HEK293 (cell line): ENCODE results near the gene RSPO1.

ENCODE experiments used
- ATF2 ChIP-seq: fragments of 450-650 bp; formaldehyde crosslinking; IDR thresholded peaks from 2 replicates; pipeline ENCODE4 v1.5.1; 2016; ENCODE audit warnings: missing biosample characterization, missing genetic modification characterization, low read depth
- CTCF ChIP-seq: fragments of 450-650 bp; formaldehyde crosslinking; IDR thresholded peaks from 2 replicates; pipeline ENCODE4 v1.5.1; 2016; ENCODE audit warnings: missing biosample characterization, missing genetic modification characterization
- GLIS1 ChIP-seq: fragments of 450-650 bp; formaldehyde crosslinking; IDR thresholded peaks from 2 replicates; pipeline ENCODE4 v1.5.1; 2016; ENCODE audit warnings: missing biosample characterization, missing genetic modification characterization
- IKZF3 ChIP-seq: fragments of 450-650 bp; IDR thresholded peaks from 2 replicates; pipeline ENCODE4 v1.5.0; 2018; ENCODE audit warnings: missing biosample characterization, mild to moderate bottlenecking, missing genetic modification characterization, moderate library complexity
- INSM2 ChIP-seq: fragments of 450-650 bp; formaldehyde crosslinking; IDR thresholded peaks from 2 replicates; pipeline ENCODE4 v1.5.1; 2016; ENCODE audit warnings: missing biosample characterization, missing genetic modification characterization
- PRDM10 ChIP-seq: fragments of 450-650 bp; formaldehyde crosslinking; IDR thresholded peaks from 2 replicates; pipeline ENCODE4 v1.5.1; 2016; ENCODE audit warnings: missing biosample characterization, missing genetic modification characterization
- REST ChIP-seq: fragments of 450-650 bp; formaldehyde crosslinking; IDR thresholded peaks from 2 replicates; pipeline ENCODE4 v1.5.1; 2016; ENCODE audit warnings: missing biosample characterization, missing genetic modification characterization
- ZBTB17 ChIP-seq: fragments of 450-650 bp; formaldehyde crosslinking; IDR thresholded peaks from 2 replicates; pipeline ENCODE4 v1.5.1; 2016; ENCODE audit warnings: missing biosample characterization, missing genetic modification characterization
- ZNF114 ChIP-seq: fragments of 450-650 bp; formaldehyde crosslinking; IDR thresholded peaks from 2 replicates; pipeline ENCODE4 v1.5.0; 2017; ENCODE audit warnings: missing biosample characterization, missing genetic modification characterization
- ZNF18 ChIP-seq: fragments of 450-650 bp; formaldehyde crosslinking; IDR thresholded peaks from 2 replicates; pipeline ENCODE4 v1.5.1; 2016; ENCODE audit warnings: missing biosample characterization, missing genetic modification characterization
- ZNF239 ChIP-seq: fragments of 450-650 bp; formaldehyde crosslinking; IDR thresholded peaks from 2 replicates; pipeline ENCODE4 v1.5.1; 2016; ENCODE audit warnings: missing biosample characterization, missing genetic modification characterization
- ZNF24 ChIP-seq: fragments of 450-650 bp; formaldehyde crosslinking; IDR thresholded peaks from 2 replicates; pipeline ENCODE4 v1.5.1; 2016; ENCODE audit warnings: missing biosample characterization, missing genetic modification characterization

- TF ChIP-seq CTCF (tag by site-specific recombination) (no peak), REST (tag by site-specific recombination) (no peak), GLIS1 (tag by site-specific recombination) (no peak), ZNF24 (no peak), ZBTB17 (no peak), IKZF3 (tag by site-specific recombination) (no peak), ZNF239 (tag by site-specific recombination) (no peak), ZNF18 (tag by site-specific recombination) (no peak), PRDM10 (tag by site-specific recombination) (no peak), ATF2 (tag by site-specific recombination) (no peak), INSM2 (tag by site-specific recombination) (no peak), ZNF114 (tag by site-specific recombination) (no peak)
These were observed 19.2 kb upstream of the RSPO1 start for GRCh38 chr1:37653906-37654305.
